ENCODE data around the gene UBR2. TPM values are rescaled to one million over a fixed set of nuclear protein-coding genes. Genes with fewer than 3 reads are reported as not detected.

Gene UBR2
- total and polyA plus RNA-seq, 9 of the 15 experiments (the other 6 are each of a cell fraction or from before 2014, with no cell fraction given) = 9.1 to 38.9 (median 23.4) TPM

DNA sequence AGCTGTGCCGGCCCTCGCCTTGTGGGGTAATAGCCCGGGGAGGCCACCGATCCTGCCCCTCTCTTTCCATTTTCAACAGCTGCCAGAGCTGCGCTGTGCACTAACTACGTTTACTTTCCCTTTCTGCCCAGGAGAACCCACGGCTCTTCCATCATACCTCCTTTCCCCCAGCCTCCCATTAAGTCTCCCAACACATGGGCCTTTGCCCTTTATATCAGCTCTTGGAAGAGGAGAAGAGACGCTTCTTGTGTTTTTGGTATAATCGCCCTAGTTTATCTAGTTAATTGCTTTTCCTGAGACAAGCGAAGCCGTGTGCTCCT, 637 bp downstream of the UBR2 start (continued):
- peak; percentile 82 for TF ChIP-seq PCBP1 (IDR thresholded peaks at IDR 0.05; ENCODE audit: low read depth, low read length, poor library complexity, severe bottlenecking)
- no peak for TF ChIP-seq SLC30A9 (CRISPR knock-in tag; IDR thresholded peaks at IDR 0.05)
- TF ChIP-seq XRCC5 (IDR thresholded peaks at IDR 0.05; ENCODE audit: low read depth, low read length) = 0 out of 2 replicates have a peak, but pooled peaks have one; percentile 5
- TF ChIP-seq CHD1 (IDR thresholded peaks at IDR 0.05; ENCODE audit: low read length) = peak; percentile 22
- TF ChIP-seq, protein P1, sequence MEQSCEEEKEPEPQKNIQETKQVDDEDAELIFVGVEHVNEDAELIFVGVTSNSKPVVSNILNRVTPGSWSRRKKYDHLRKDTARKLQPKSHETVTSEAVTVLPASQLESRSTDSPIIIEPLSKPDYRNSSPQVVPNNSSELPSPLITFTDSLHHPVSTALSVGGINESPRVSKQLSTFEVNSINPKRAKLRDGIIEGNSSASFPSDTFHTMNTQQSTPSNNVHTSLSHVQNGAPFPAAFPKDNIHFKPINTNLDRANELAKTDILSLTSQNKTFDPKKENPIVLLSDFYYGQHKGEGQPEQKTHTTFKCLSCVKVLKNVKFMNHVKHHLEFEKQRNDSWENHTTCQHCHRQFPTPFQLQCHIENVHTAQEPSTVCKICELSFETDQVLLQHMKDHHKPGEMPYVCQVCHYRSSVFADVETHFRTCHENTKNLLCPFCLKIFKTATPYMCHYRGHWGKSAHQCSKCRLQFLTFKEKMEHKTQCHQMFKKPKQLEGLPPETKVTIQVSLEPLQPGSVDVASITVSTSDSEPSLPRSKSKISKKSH (CRISPR knock-in tag; IDR thresholded peaks at IDR 0.05) = no peak
- TF ChIP-seq NFIC (IDR thresholded peaks at IDR 0.05) = no peak
- TF ChIP-seq NR3C1 (CRISPR knock-in tag; IDR thresholded peaks at IDR 0.05) = 0 out of 2 replicates have a peak, but pooled peaks have one; percentile 3
- no peak for TF ChIP-seq NFYB (IDR thresholded peaks at IDR 0.05; ENCODE audit: extremely low read depth, insufficient read length)
- TF ChIP-seq PRPF4 (IDR thresholded peaks at IDR 0.05; ENCODE audit: insufficient read depth, low read depth, low read length, poor library complexity, severe bottlenecking) = peak; percentile 43
